Suprapubic skin (tissue), 3 donors: ENCODE measurements around the gene CHTOP.

ENCODE experiments used
- POLR2AphosphoS5 ChIP-seq, 3 donors: sonication (generic); formaldehyde crosslinking; IDR thresholded peaks; one replicate each; pipeline ENCODE4 v1.6.1; 2017; ENCODE audit warnings: antibody characterized with exemption in 3 of 3
- TF ChIP-seq, protein P1 (sequence below), 2 donors: fragments of 200-600 bp in 1 of 2; fragments of 450-650 bp in 1 of 2; sonication (generic) in 1 of 2; IDR thresholded peaks; one replicate each; pipeline ENCODE4 v1.5.1; 2016 to 2019; ENCODE audit warnings: antibody characterized with exemption in 2 of 2, mild to moderate bottlenecking in 1 of 2, moderate library complexity in 1 of 2

DNA sequence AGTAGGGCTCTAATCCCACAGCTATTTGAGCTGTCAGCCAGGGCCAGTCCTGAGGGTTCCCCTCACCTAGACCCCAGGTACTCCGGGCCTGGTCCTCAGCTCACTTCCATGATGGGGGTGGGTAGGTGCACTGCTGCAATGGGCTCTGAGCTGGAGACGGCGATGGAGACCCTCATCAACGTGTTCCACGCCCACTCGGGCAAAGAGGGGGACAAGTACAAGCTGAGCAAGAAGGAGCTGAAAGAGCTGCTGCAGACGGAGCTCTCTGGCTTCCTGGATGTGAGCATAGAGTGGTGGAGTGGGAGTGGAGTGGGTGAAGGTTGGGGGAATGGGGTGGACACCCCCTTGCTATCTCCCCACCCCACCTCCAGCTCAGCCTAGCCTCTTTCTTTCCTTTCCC lies 3.5 kb upstream of the CHTOP start:
- no peak for TF ChIP-seq POLR2AphosphoS5 (IDR thresholded peaks at IDR 0.05)
- TF ChIP-seq, protein P1, sequence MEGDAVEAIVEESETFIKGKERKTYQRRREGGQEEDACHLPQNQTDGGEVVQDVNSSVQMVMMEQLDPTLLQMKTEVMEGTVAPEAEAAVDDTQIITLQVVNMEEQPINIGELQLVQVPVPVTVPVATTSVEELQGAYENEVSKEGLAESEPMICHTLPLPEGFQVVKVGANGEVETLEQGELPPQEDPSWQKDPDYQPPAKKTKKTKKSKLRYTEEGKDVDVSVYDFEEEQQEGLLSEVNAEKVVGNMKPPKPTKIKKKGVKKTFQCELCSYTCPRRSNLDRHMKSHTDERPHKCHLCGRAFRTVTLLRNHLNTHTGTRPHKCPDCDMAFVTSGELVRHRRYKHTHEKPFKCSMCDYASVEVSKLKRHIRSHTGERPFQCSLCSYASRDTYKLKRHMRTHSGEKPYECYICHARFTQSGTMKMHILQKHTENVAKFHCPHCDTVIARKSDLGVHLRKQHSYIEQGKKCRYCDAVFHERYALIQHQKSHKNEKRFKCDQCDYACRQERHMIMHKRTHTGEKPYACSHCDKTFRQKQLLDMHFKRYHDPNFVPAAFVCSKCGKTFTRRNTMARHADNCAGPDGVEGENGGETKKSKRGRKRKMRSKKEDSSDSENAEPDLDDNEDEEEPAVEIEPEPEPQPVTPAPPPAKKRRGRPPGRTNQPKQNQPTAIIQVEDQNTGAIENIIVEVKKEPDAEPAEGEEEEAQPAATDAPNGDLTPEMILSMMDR (IDR thresholded peaks at IDR 0.05) = no peak
